ENCODE data around the gene FANCI. TPM values are rescaled to one million over a fixed set of nuclear protein-coding genes. Genes with fewer than 3 reads are reported as not detected.

FANCI gene
- total and polyA plus RNA-seq, 10 donors = 4.4 to 19.4 (median 13.7) TPM

- intact Hi-C loops (cut with DNase I; ENCODE audit: low total_unique reads) = no loop called here
- Histone ChIP-seq H3K4me1 (peaks cover 11 to 64% (median 27%) of the 10 kb centered on the region in 6 donors), H3K27me3 (replicated peaks in 1 of 7) (peaks cover 15 to 100% (median 100%) of the 10 kb centered on the region in 7 donors), H3K9me3 (no peaks in the 10 kb centered on the region), H3K27ac (no peak overlapping the region), H3K4me3 (no peak overlapping the region), H3K36me3 (no peaks in the 10 kb centered on the region)
- no peak for DNase-seq
- TF ChIP-seq POLR2AphosphoS5 (IDR thresholded peaks at IDR 0.05) (no peak), CTCF (IDR thresholded peaks at IDR 0.05 in 8 of 11, conservative IDR thresholded peaks at IDR 0.05 in 3 of 11) (no peak), POLR2A (IDR thresholded peaks at IDR 0.05) (no peak)
- WGBS, 5 donors = 24 to 34% (median 30%) methylated on average over 6 to 13 of the region's 13 CpGs
Observed at GRCh38 chr15:89364741-89365450, 121.1 kb downstream of the FANCI start.

GRCh38 chr15:89365462-89366065 is 121.8 kb downstream of the FANCI start:
- no peaks in the 10 kb centered on the region for H3K36me3 ChIP-seq
- no peak overlapping the region for H3K27ac ChIP-seq
- H3K27me3 ChIP-seq (replicated peaks in 1 of 7) = peaks cover 15 to 100% (median 100%) of the 10 kb centered on the region in 7 donors
- H3K9me3 ChIP-seq = no peaks in the 10 kb centered on the region
- H3K4me1 ChIP-seq = peaks cover 11 to 64% (median 31%) of the 10 kb centered on the region in 6 donors
- DNase-seq = no peak
- no peak for TF ChIP-seq CTCF (IDR thresholded peaks at IDR 0.05 in 8 of 11, conservative IDR thresholded peaks at IDR 0.05 in 3 of 11)
- no peak for TF ChIP-seq POLR2AphosphoS5 (IDR thresholded peaks at IDR 0.05)
- TF ChIP-seq POLR2A (IDR thresholded peaks at IDR 0.05) = no peak
- WGBS, 5 donors = 18 to 26% (median 22%) methylated on average over 21 to 22 of the region's 22 CpGs
- H3K4me3 ChIP-seq = no peak overlapping the region
- intact Hi-C loops (cut with DNase I; ENCODE audit: low total_unique reads) = no loop called here

Small RNAs within 50 kb of the gene (microRNA-seq; reads per million reads assigned to microRNA genes)
- gene MIR6766 = 0 to 0.72 (median 0.70) reads per million in 3 donors

Small RNAs within 50 kb of the gene (small RNA-seq; reads per million reads assigned to genes)
- 0 to 0.15 (median 0) reads per million in 4 donors for gene MIR6766

Other genes with a start within 250 kb of the FANCI start
- gene ABHD2, start 155.5 kb upstream of the FANCI start, total RNA-seq = 100 to 1,000 TPM in 5 of 7 donors, 10 to 100 TPM in 2; 83.9 to 158 (median 123) TPM
- gene ABHD2, start 155.5 kb upstream of the FANCI start, polyA plus RNA-seq = 1 to 10 TPM; 2.1 to 8.2 (median 3.2) TPM
- not detected for gene RLBP1, start 22.4 kb upstream of the FANCI start, total RNA-seq
- gene RLBP1, start 22.4 kb upstream of the FANCI start, polyA plus RNA-seq = not detected
- 100 to 1,000 TPM in 1 of 7 donors, 10 to 100 TPM in 6; 63.3 to 105 (median 74.0) TPM for gene POLG, start 90.8 kb downstream of the FANCI start, total RNA-seq
- 10 to 100 TPM; 38.3 to 57.7 (median 54.9) TPM for gene POLG, start 90.8 kb downstream of the FANCI start, polyA plus RNA-seq